ENCODE results near the gene CARMIL1.

Gene CARMIL1

DNA sequence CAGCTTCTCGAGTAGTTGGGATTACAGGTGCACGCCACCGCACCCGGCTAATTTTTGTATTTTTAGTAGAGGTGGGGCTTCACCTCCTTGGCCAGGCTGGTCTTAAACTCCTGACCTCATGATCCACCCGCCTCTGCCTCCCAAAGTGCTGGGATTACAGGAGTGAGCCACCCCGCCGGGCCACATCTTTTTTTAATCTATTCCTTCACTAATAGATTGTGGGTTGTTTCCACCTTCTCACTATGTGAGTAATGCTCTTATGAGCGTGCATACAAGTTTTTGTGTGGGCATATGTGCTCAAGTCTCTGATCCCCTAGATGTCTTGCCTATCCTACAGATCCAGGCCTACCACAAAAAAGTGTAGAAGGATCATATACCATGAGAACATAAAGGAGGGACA lies 30.7 kb downstream of the CARMIL1 start:
- Histone ChIP-seq H2AFZ (ENCODE audit: low read length) (no peak overlapping the region), H3K9ac (ENCODE audit: low read depth, low read length, poor library complexity, severe bottlenecking) (no peak overlapping the region), H3K4me2 (ENCODE audit: low read depth, low read length, poor library complexity, severe bottlenecking) (no peak overlapping the region), H3K9me3 (ENCODE audit: insufficient read depth, low read depth, low read length) (no peaks in the 10 kb centered on the region), H3K4me1 (ENCODE audit: insufficient read depth, low read length, poor library complexity, severe bottlenecking) (peaks cover 34% of the 10 kb centered on the region), H3K4me3 (ENCODE audit: low read length, poor library complexity, severe bottlenecking) (no peak overlapping the region), H3K79me2 (ENCODE audit: insufficient read depth, low read length) (peaks cover 13% of the 10 kb centered on the region), H3F3A (ENCODE audit: low read depth) (peaks cover 9% of the 10 kb centered on the region; the same call in 1 of the 2 replicates), H3K9me2 (replicated peaks; ENCODE audit: low read depth, low read length) (no peaks in the 10 kb centered on the region), H3K36me3 (ENCODE audit: insufficient read depth, low read length) (no peaks in the 10 kb centered on the region), H3K27me3 (ENCODE audit: insufficient read depth, low read length, poor library complexity, severe bottlenecking) (no peaks in the 10 kb centered on the region), H4K20me1 (ENCODE audit: insufficient read depth, low read length, poor library complexity, severe bottlenecking) (no peaks in the 10 kb centered on the region)
- TF ChIP-seq, protein P1, sequence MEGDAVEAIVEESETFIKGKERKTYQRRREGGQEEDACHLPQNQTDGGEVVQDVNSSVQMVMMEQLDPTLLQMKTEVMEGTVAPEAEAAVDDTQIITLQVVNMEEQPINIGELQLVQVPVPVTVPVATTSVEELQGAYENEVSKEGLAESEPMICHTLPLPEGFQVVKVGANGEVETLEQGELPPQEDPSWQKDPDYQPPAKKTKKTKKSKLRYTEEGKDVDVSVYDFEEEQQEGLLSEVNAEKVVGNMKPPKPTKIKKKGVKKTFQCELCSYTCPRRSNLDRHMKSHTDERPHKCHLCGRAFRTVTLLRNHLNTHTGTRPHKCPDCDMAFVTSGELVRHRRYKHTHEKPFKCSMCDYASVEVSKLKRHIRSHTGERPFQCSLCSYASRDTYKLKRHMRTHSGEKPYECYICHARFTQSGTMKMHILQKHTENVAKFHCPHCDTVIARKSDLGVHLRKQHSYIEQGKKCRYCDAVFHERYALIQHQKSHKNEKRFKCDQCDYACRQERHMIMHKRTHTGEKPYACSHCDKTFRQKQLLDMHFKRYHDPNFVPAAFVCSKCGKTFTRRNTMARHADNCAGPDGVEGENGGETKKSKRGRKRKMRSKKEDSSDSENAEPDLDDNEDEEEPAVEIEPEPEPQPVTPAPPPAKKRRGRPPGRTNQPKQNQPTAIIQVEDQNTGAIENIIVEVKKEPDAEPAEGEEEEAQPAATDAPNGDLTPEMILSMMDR (conservative IDR thresholded peaks at IDR 0.05; ENCODE audit: low read length) = no peak
- no peak for TF ChIP-seq EZH2phosphoT487 (IDR thresholded peaks at IDR 0.05; ENCODE audit: borderline replicate concordance)

DNA sequence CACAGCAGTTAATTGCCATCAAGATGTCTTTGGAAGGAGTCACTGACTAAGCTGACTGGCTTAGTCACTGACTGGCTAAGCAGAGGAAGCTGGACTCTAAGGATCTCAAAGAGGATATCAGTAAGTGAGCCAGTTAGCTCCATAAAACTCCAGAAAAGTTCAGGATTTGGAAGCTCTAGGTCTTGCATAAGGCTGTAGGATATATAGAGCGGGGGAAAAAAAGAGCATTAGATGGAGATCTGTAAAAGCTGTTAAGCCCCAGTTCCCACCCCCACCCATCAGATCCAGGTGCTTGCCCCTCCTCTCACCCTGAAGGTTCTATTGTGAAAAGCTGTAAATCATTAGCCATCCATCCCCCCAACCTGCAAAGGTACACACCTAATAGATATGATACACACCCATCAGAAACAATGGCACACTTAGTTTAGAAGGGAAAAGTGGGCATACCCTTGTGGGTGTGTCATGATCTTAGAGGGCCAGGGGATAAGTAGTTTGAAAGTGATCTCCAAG lies 32.2 kb downstream of the CARMIL1 start:
- H4K20me1 ChIP-seq (ENCODE audit: insufficient read depth, low read length, poor library complexity, severe bottlenecking) = no peaks in the 10 kb centered on the region
- H3F3A ChIP-seq (ENCODE audit: low read depth) = peaks cover 9% of the 10 kb centered on the region; the same call in 1 of the 2 replicates

DNA sequence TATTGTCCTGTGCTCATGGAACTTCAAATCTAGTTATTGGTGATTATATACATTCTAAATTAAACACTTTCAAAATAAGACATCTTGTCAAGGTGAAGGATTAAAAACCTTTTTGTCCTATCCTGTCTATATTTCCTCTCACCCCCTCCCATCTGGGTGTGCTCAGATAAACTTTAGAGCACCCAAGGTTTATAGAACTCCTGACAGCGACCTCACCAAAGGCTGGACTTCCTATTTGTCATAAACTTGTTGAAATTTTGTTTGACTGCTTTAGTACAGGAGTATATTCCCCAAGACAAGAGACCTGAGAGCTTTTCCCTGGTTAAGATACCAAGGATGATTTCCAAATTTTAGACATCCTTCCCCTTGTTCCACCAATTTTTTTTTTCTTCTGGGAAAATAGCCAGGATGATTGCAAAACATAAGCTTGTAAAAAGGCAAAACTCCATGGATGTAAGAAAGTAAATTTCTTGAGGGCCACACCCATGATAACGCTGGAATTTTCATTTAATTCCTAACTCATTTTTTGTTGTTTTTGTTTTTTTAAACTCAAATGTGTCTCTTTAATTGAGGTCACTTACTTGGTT lies 33.0 kb downstream of the CARMIL1 start:
- Histone ChIP-seq H3K79me2 (ENCODE audit: insufficient read depth, low read length) (peaks cover 20% of the 10 kb centered on the region), H3K36me3 (ENCODE audit: insufficient read depth, low read length) (no peaks in the 10 kb centered on the region), H4K20me1 (ENCODE audit: insufficient read depth, low read length, poor library complexity, severe bottlenecking) (no peaks in the 10 kb centered on the region), H3K9ac (ENCODE audit: low read depth, low read length, poor library complexity, severe bottlenecking) (peak overlapping the region; percentile 44), H3F3A (ENCODE audit: low read depth) (peaks cover 9% of the 10 kb centered on the region; the same call in 1 of the 2 replicates), H3K9me2 (replicated peaks; ENCODE audit: low read depth, low read length) (no peaks in the 10 kb centered on the region), H3K27me3 (ENCODE audit: insufficient read depth, low read length, poor library complexity, severe bottlenecking) (no peaks in the 10 kb centered on the region), H2AFZ (ENCODE audit: low read length) (no peak overlapping the region), H3K4me1 (ENCODE audit: insufficient read depth, low read length, poor library complexity, severe bottlenecking) (peaks cover 42% of the 10 kb centered on the region), H3K4me3 (ENCODE audit: low read length, poor library complexity, severe bottlenecking) (peak overlapping the region; percentile 52), H3K9me3 (ENCODE audit: insufficient read depth, low read depth, low read length) (no peaks in the 10 kb centered on the region), H3K4me2 (ENCODE audit: low read depth, low read length, poor library complexity, severe bottlenecking) (peak overlapping the region; percentile 76)
- TF ChIP-seq, protein P1 (conservative IDR thresholded peaks at IDR 0.05; ENCODE audit: low read length) = no peak
- no peak for TF ChIP-seq EZH2phosphoT487 (IDR thresholded peaks at IDR 0.05; ENCODE audit: borderline replicate concordance)

More for the DNA sequence above, 32.2 kb downstream of the CARMIL1 start:
- H3K9me2 ChIP-seq (replicated peaks; ENCODE audit: low read depth, low read length) = no peaks in the 10 kb centered on the region
- no peak overlapping the region for H3K9ac ChIP-seq (ENCODE audit: low read depth, low read length, poor library complexity, severe bottlenecking)
- H3K4me3 ChIP-seq (ENCODE audit: low read length, poor library complexity, severe bottlenecking) = no peak overlapping the region
- no peak overlapping the region for H2AFZ ChIP-seq (ENCODE audit: low read length)
- H3K4me2 ChIP-seq (ENCODE audit: low read depth, low read length, poor library complexity, severe bottlenecking) = peak overlapping the region; percentile 76
- H3K36me3 ChIP-seq (ENCODE audit: insufficient read depth, low read length) = no peaks in the 10 kb centered on the region
- TF ChIP-seq, protein P1 (conservative IDR thresholded peaks at IDR 0.05; ENCODE audit: low read length) = no peak
- no peak for TF ChIP-seq EZH2phosphoT487 (IDR thresholded peaks at IDR 0.05; ENCODE audit: borderline replicate concordance)
- H3K4me1 ChIP-seq (ENCODE audit: insufficient read depth, low read length, poor library complexity, severe bottlenecking) = peaks cover 42% of the 10 kb centered on the region
- H3K27me3 ChIP-seq (ENCODE audit: insufficient read depth, low read length, poor library complexity, severe bottlenecking) = no peaks in the 10 kb centered on the region
- peaks cover 20% of the 10 kb centered on the region for H3K79me2 ChIP-seq (ENCODE audit: insufficient read depth, low read length)
- H3K9me3 ChIP-seq (ENCODE audit: insufficient read depth, low read depth, low read length) = no peaks in the 10 kb centered on the region
